Activated gamma-delta T cell (primary cell): ENCODE results near the gene UBE2F.
"Not testable (repeated sequence)": the region's sequence is repeated elsewhere in the genome, so short reads cannot be mapped to it uniquely, and the experiment has no call there.

Experiments
- DNase-seq: peaks from one replicate; lab custom pipeline; 2025; lab: John Stamatoyannopoulos, UW

Gene UBE2F

GRCh38 chr2:238019962-238020361 lies 53.1 kb downstream of the UBE2F start:
- DNase-seq: no peak

- DNase-seq: no peak
Observed at GRCh38 chr2:238020816-238021215, 54.0 kb downstream of the UBE2F start.

DNA sequence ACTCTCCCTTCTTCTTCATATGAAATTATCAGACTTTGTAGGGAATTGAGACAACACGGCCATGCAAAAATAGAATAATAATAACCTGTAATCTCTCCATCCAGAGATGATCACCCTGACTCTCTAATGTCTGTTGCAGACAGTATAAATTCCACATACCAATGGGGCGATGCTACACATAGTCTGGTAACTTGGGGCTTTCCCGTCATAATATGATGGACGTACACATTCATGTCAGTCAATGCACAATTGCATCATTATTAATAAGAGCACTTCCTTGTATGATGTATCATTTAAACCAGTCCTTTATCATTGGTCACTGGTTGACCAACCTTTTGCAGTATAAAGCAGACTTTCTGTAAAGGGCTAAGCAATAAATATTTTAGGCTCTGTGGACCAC lies 54.5 kb downstream of the UBE2F start:
- DNase-seq: no peak

GRCh38 chr2:238022594-238023157 lies 55.9 kb downstream of the UBE2F start:
- DNase-seq: no peak

DNA sequence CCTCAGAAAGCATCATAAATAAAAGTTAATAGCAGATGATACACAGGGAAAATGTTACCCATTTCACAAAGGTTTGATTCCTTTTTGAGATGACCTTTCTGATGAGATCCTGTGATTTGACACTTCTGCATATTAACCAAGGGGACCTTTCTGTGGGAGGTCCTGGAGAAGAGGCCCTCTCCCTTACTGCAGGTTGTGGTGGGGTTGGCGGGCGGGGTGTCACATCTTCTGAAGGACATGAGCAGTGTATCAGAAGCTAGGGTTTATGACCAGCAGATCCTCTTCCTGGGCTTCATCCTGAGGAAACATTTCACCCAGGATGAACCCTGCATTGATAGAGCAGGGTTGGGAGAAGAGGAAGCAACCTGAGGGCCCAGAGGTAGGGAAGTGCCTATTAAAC lies 56.8 kb downstream of the UBE2F start:
- no peak for DNase-seq

GRCh38 chr2:238024986-238025385 lies 58.2 kb downstream of the UBE2F start:
- DNase-seq: no peak

GRCh38 chr2:238025741-238026360 lies 59.0 kb downstream of the UBE2F start:
- DNase-seq: no peak

DNA sequence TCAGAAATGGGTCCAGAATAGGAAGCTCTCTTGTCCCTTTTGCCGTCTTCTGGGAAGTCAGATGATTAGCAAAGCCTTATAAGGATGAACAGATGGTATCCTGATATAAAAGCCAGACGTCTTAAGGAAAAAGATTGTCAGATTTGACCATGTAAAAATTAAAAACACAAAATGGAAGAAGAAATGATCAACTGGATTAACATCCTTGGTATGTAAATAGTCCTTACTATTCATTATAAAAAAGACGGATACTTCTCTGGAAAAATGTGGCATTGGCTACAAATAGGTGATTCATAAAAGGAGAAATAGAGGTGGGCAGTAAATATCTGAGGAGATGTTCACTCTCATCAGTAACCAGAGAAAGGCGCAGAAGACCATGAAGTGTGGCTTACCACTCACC lies 60.2 kb downstream of the UBE2F start:
- DNase-seq: no peak

GRCh38 chr2:238027591-238028415 lies 61.0 kb downstream of the UBE2F start:
- no peak for DNase-seq

DNA sequence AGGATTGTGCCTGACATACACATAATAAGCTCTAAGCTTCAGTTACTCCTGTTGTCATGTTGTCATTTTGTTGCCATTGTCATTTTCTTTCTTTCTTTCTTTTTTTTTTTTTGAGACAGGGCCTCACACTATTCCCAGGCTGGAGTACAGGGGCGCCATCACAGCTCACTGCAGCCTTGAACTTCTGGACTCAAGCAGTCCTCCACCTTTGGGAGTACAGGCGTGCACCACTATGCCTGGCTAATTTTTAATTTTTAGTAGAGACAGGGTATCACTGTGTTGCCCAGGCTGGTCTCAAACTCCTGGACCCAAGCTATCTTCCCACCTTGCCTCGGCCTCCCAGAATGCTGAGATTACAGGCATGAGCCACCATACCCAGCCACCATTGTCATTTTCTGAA lies 63.0 kb downstream of the UBE2F start:
- no peak for DNase-seq

- no peak for DNase-seq
Observed at GRCh38 chr2:238030422-238031155, 63.8 kb downstream of the UBE2F start.

- DNase-seq: no peak
Observed at GRCh38 chr2:238031751-238032150, 64.9 kb downstream of the UBE2F start.

DNA sequence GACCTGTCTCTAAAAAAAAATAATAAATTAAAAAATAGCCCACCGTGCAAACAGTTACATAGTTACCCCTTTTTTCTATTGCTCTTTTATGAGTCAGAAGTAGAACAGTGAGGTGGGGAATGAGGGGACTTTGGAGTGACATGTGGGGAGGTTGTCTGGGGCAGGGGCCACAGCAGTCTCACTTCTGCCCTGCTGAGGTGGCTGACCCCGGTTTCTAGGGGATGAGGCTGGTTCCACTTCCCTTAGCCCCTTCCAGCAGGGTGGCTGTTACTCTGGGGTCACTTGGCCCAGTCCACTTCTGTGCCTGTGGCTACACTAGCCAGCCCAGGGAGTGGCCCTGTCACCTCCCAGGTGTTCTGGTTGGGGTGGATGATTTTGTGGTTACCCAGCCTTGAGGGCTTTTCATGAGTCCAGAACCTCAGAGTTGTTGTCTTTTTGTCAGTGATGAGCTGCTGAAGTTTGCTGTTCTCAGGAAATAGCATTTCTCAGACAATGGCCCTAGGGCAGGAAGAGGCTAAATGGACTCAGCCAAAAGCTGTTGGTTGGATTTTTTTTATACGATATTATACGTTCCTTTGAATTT lies 66.0 kb downstream of the UBE2F start:
- no peak for DNase-seq

GRCh38 chr2:238033991-238034390 lies 67.2 kb downstream of the UBE2F start:
- not testable (repeated sequence) for DNase-seq

DNA sequence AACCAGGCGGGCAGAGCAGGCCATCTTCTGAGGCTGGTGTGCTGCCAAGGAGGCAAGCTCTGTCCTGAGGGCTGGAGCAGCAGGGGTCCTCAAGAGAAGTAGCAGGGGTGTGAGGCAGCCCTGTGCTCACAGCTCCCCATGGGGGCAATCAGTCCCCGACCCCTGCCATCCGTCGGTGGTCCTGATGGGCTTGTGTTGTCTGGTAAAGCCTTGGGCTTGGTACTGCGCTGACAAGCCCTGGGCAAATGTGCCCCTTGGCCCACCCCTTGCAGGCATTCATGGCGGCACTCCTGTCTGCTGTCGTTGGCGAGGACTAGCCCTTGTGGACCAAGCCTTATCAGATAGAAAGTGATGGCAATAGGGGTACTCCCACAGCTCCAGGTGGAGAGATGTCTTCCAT lies 71.4 kb downstream of the UBE2F start:
- DNase-seq: no peak

DNA sequence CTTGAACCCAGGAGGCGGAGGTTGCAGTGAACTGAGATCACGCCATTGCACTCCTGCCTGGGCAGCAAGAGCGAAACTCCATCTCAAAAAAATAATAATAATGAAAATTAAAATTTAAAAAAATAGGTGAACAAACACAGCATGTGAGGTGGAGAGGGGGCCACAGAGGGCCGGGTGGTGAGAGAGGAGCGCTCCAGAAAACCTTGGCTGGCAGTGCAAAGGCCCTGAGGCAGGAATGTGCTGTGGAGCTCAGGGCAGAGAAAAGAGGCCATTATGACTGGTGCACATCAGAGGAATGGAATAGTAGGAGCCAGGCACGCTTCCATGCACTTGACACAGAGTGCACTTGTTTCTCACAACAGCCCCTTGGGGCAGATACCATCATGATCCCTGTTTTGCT lies 72.3 kb downstream of the UBE2F start:
- no peak for DNase-seq

- no peak for DNase-seq
Observed at GRCh38 chr2:238039985-238040384, 73.2 kb downstream of the UBE2F start.

- DNase-seq: no peak
Observed at GRCh38 chr2:238040918-238041317, 74.1 kb downstream of the UBE2F start.

- DNase-seq: no peak
Observed at GRCh38 chr2:238042090-238042489, 75.3 kb downstream of the UBE2F start.

DNA sequence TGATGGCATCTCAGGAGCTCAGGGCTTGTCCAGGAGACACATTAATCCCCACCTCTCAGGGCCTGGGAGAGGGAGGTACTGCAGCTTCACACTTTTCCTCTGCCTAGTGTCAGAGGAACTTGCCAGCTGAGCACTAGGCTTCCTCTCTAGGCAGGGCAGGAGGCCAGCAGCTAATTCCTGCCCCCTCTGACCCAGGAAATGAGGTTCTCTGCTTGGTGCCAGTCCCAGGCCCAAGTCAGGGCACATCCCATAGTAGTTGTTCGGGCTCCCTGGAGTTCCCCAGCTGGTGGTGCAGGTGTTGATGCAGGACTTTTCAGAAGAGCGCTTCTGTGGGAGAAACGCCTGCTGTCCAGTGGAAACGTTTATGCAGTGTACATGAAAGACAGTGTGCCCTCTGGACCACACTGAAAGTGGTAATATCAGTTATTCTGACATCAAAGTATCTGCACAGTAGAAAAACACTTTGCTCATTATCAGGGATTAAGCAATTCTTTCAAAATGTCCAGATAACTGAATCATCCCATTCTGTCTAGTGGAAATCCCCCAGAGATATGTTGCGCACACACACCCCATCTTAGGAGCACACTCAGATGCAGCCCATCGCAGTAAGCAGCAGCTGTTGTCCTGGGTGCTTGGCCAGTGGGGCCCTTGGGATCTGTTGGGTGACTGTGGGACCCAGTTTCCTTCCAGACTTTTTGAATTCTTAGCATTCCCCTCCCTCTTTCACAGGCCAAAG lies 76.2 kb downstream of the UBE2F start:
- DNase-seq: no peak

- DNase-seq: no peak
Observed at GRCh38 chr2:238043851-238044250, 77.0 kb downstream of the UBE2F start.

GRCh38 chr2:238045575-238045974 lies 78.8 kb downstream of the UBE2F start:
- DNase-seq: no peak
